ENCODE data around the gene CBFA2T3.

CBFA2T3 gene

GRCh38 chr16:88830258-88830657 is 146.7 kb downstream of the CBFA2T3 start:
- DNase-seq = no peak

- DNase-seq = no peak
Measured at GRCh38 chr16:88828711-88829110, 148.3 kb downstream of the CBFA2T3 start.

GRCh38 chr16:88827727-88828126 is 149.3 kb downstream of the CBFA2T3 start:
- no peak for DNase-seq

GRCh38 chr16:88826070-88826840 is 150.8 kb downstream of the CBFA2T3 start:
- DNase-seq = no peak

GRCh38 chr16:88825146-88825545 is 151.9 kb downstream of the CBFA2T3 start:
- DNase-seq = no peak

All from eye (tissue), 1 donor.